ENCODE measurements around the gene SOWAHB.

GRCh38 chr4:76905521-76905920 is 7.6 kb upstream of the SOWAHB start:
- TF ChIP-seq, protein P1, sequence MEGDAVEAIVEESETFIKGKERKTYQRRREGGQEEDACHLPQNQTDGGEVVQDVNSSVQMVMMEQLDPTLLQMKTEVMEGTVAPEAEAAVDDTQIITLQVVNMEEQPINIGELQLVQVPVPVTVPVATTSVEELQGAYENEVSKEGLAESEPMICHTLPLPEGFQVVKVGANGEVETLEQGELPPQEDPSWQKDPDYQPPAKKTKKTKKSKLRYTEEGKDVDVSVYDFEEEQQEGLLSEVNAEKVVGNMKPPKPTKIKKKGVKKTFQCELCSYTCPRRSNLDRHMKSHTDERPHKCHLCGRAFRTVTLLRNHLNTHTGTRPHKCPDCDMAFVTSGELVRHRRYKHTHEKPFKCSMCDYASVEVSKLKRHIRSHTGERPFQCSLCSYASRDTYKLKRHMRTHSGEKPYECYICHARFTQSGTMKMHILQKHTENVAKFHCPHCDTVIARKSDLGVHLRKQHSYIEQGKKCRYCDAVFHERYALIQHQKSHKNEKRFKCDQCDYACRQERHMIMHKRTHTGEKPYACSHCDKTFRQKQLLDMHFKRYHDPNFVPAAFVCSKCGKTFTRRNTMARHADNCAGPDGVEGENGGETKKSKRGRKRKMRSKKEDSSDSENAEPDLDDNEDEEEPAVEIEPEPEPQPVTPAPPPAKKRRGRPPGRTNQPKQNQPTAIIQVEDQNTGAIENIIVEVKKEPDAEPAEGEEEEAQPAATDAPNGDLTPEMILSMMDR (IDR thresholded peaks at IDR 0.05), result no peak
- TF ChIP-seq POLR2A (IDR thresholded peaks at IDR 0.05) (no peak), POLR2AphosphoS5 (IDR thresholded peaks at IDR 0.05) (no peak)

Measured in upper lobe of left lung (tissue), 4 donors.